PC-9 (cell line): Measurements from ENCODE around the gene HTATSF1. TPM values are rescaled to one million over a fixed set of nuclear protein-coding genes. Genes with fewer than 3 reads are reported as not detected.
A peak's percentile ranks its signal among the peaks of the same experiment; 100 is the strongest.

Experiments
- BruUV-seq: library from RNA; stranded (reverse); fragments of 400-500 nt; replicated peaks from 2 replicates; lab custom pipeline; 2021; lab: Mats Ljungman, UMichigan
- CTCF ChIA-PET: fragments of 300-600 bp; sonication (Branson Sonifier 250); formaldehyde crosslinking; loops from one replicate; lab custom pipeline; 2022; ENCODE audit warnings: antibody characterized with exemption; lab: Charles Lee
- POLR2A ChIA-PET: fragments of 300-600 bp; sonication (Branson Sonifier 250); formaldehyde crosslinking; loops from one replicate; lab custom pipeline; 2022; ENCODE audit warnings: antibody characterized with exemption; ENCODE audit not compliant: unreplicated experiment; lab: Charles Lee
- DNase-seq, 2 experiments: peaks; one replicate each; pipeline versions ENCODE4 v3.0.0 to v3.0.0-alpha.2; 2015 to 2022; ENCODE audit warnings: mixed read lengths in 1 of 2
- H2AFZ ChIP-seq: fragments of 200-600 bp; sonication (generic); 2 replicates; pipeline ENCODE4 v1.8.1; 2017; ENCODE audit warnings: antibody characterized with exemption
- H3F3A ChIP-seq: fragments of 200-600 bp; sonication (generic); 2 replicates; pipeline ENCODE4 v1.8.1; 2017; ENCODE audit warnings: antibody characterized with exemption, mild to moderate bottlenecking, low read depth; ENCODE audit not compliant: insufficient read depth
- H3K27ac ChIP-seq: fragments of 200-600 bp; sonication (generic); 2 replicates; pipeline ENCODE4 v1.6.1; 2016; ENCODE audit warnings: mixed run types
- H3K27me3 ChIP-seq: fragments of 200-600 bp; sonication (generic); 2 replicates; pipeline ENCODE4 v1.6.1; 2016; ENCODE audit warnings: low read depth, mixed run types; ENCODE audit not compliant: insufficient read depth
- H3K36me3 ChIP-seq: fragments of 200-600 bp; sonication (generic); 2 replicates; pipeline ENCODE4 v1.6.1; 2016; ENCODE audit warnings: low read depth, mixed run types
- H3K4me1 ChIP-seq: fragments of 200-600 bp; sonication (generic); replicated peaks from 2 replicates; pipeline ENCODE4 v1.6.1; 2016; ENCODE audit warnings: mixed run types; ENCODE audit not compliant: insufficient read depth
- H3K4me2 ChIP-seq: fragments of 200-600 bp; sonication (generic); 2 replicates; pipeline ENCODE4 v1.6.1; 2017; ENCODE audit warnings: mixed run types
- H3K4me3 ChIP-seq: fragments of 200-600 bp; sonication (generic); 2 replicates; pipeline ENCODE4 v1.6.1; 2016; ENCODE audit warnings: mixed run types
- H3K79me2 ChIP-seq: fragments of 200-600 bp; sonication (generic); 2 replicates; pipeline ENCODE4 v1.6.1; 2017; ENCODE audit warnings: low read depth, mixed run types
- H3K9me2 ChIP-seq: fragments of 200-600 bp; sonication (generic); 2 replicates; pipeline ENCODE4 v1.8.1; 2017; ENCODE audit warnings: mild to moderate bottlenecking; ENCODE audit not compliant: insufficient read depth
- H3K9me3 ChIP-seq: fragments of 200-600 bp; sonication (generic); 2 replicates; pipeline ENCODE4 v1.8.1; 2016; ENCODE audit warnings: low read depth; ENCODE audit not compliant: insufficient read depth
- H4K20me1 ChIP-seq: fragments of 200-600 bp; sonication (generic); 2 replicates; pipeline ENCODE4 v1.8.1; 2017; ENCODE audit not compliant: insufficient read depth
- EZH2 ChIP-seq: fragments of 200-600 bp; sonication (generic); IDR thresholded peaks from 2 replicates; pipeline ENCODE4 v1.8.0; 2017; ENCODE audit warnings: antibody characterized with exemption, low read depth
- intact Hi-C: fragments of 100-400 bp; cut with micrococcal nuclease; formaldehyde crosslinking; loops from one replicate; pipeline ENCODE4 v1.10.0; 2022; ENCODE audit not compliant: unreplicated experiment
- total RNA-seq: library from RNA; stranded (reverse); gene quantifications from 2 replicates; pipeline ENCODE4 v1.2.3, GENCODE V29; 2021
- TF ChIP-seq, protein P1 (sequence below): fragments of 200-600 bp; sonication (generic); conservative IDR thresholded peaks from 2 replicates; pipeline ENCODE4 v1.6.1; 2017; ENCODE audit warnings: mixed run types, antibody characterized with exemption, mild to moderate bottlenecking, moderate library complexity

Gene HTATSF1
- total RNA-seq, 1 experiment from 2014 or later = 72.4 TPM

- Histone ChIP-seq H3K4me1 (peaks cover 89% of the 10 kb centered on the region), H4K20me1 (no peaks in the 10 kb centered on the region), H3K9me2 (no peaks in the 10 kb centered on the region), H3F3A (peaks cover 54% of the 10 kb centered on the region), H3K36me3 (peaks cover 10% of the 10 kb centered on the region), H3K79me2 (peaks cover 27% of the 10 kb centered on the region), H2AFZ (no peak overlapping the region), H3K4me3 (no peak overlapping the region), H3K27me3 (no peaks in the 10 kb centered on the region), H3K9me3 (0 out of 2 replicates have a peak, but pooled peaks cover 2% of the 10 kb centered on the region), H3K27ac (peak overlapping the region; percentile 86), H3K4me2 (no peak overlapping the region)
- POLR2A ChIA-PET = interaction anchor here (1.1 kb wide), 1 partner anchor 32 kb away, joined by 3 read pairs; the partner anchor contains the start of gene HTATSF1
- CTCF ChIA-PET = no interaction called here
- BruUV-seq = no TSS peak
- peak in 1 of 2 experiments; percentile 15 for DNase-seq
- TF ChIP-seq, protein P1, sequence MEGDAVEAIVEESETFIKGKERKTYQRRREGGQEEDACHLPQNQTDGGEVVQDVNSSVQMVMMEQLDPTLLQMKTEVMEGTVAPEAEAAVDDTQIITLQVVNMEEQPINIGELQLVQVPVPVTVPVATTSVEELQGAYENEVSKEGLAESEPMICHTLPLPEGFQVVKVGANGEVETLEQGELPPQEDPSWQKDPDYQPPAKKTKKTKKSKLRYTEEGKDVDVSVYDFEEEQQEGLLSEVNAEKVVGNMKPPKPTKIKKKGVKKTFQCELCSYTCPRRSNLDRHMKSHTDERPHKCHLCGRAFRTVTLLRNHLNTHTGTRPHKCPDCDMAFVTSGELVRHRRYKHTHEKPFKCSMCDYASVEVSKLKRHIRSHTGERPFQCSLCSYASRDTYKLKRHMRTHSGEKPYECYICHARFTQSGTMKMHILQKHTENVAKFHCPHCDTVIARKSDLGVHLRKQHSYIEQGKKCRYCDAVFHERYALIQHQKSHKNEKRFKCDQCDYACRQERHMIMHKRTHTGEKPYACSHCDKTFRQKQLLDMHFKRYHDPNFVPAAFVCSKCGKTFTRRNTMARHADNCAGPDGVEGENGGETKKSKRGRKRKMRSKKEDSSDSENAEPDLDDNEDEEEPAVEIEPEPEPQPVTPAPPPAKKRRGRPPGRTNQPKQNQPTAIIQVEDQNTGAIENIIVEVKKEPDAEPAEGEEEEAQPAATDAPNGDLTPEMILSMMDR = no peak
- TF ChIP-seq EZH2 = no peak
- intact Hi-C loops = no loop called here
These were observed 32.4 kb downstream of the HTATSF1 start for GRCh38 chrX:136529795-136530194.

- Histone ChIP-seq H3K4me2 (peak within 1 kb of the TSS; percentile 94), H3K36me3 (peaks cover 27% of the 10 kb centered on the region), H2AFZ (peak within 1 kb of the TSS; percentile 58), H3K27me3 (no peaks in the 10 kb centered on the region), H4K20me1 (no peaks in the 10 kb centered on the region), H3F3A (peaks cover 35% of the 10 kb centered on the region), H3K4me1 (peaks cover 73% of the 10 kb centered on the region), H3K79me2 (peaks cover 49% of the 10 kb centered on the region), H3K9me3 (0 out of 2 replicates have a peak, but pooled peaks cover 2% of the 10 kb centered on the region), H3K27ac (peak within 1 kb of the TSS; percentile 95), H3K9me2 (no peaks in the 10 kb centered on the region), H3K4me3 (peak within 1 kb of the TSS; percentile 71)
- DNase-seq = peak; percentile 76 to 97
- intact Hi-C loops = loop anchor here (1.0 kb wide), 1 partner anchor 35 kb away; the partner anchor contains the start of gene HTATSF1
- CTCF ChIA-PET = interaction anchor here (0.6 kb wide), 4 partner anchors 40 to 377 kb away, joined by 3 to 15 read pairs (median 6); no protein-coding TSS in a partner anchor
- POLR2A ChIA-PET = interaction anchor here (0.6 to 1.0 kb wide), 6 partner anchors 24 to 609 kb away, joined by 3 to 6 read pairs (median 4); partner anchors contain the start of gene RBMX
- no TSS peak for BruUV-seq
- no peak for TF ChIP-seq EZH2
- TF ChIP-seq, protein P1 = no peak
These were observed 34.6 kb downstream of the HTATSF1 start, which contains the start of gene VGLL1 for GRCh38 chrX:136531951-136532350. VGLL1 (plus strand) TSS chrX:136532215; CDS start chrX:136536021, 3,806 bp downstream.

- Histone ChIP-seq H4K20me1 (no peaks in the 10 kb centered on the region), H3K36me3 (peaks cover 45% of the 10 kb centered on the region), H2AFZ (no peak overlapping the region), H3K27ac (no peak overlapping the region), H3K4me3 (peak overlapping the region; percentile 71), H3K79me2 (peaks cover 71% of the 10 kb centered on the region), H3K4me1 (peaks cover 51% of the 10 kb centered on the region), H3F3A (peaks cover 16% of the 10 kb centered on the region), H3K9me3 (0 out of 2 replicates have a peak, but pooled peaks cover 2% of the 10 kb centered on the region), H3K9me2 (no peaks in the 10 kb centered on the region), H3K27me3 (no peaks in the 10 kb centered on the region), H3K4me2 (peak overlapping the region; percentile 94)
- TF ChIP-seq, protein P1 = no peak
- TF ChIP-seq EZH2 = no peak
- DNase-seq = no peak
- BruUV-seq = no TSS peak
- ChIA-PET CTCF (no interaction called here), POLR2A (interaction anchor here (0.7 kb wide), 1 partner anchor 75 kb away, joined by 4 read pairs; no protein-coding TSS in a partner anchor)
- intact Hi-C loops = no loop called here
These were observed 36.7 kb downstream of the HTATSF1 start for GRCh38 chrX:136534131-136534530.
